Measurements from ENCODE around the gene EPHB3.

- no peak for TF ChIP-seq CTCF (IDR thresholded peaks at IDR 0.05)
- TF ChIP-seq POLR2A (IDR thresholded peaks at IDR 0.05): no peak
These were observed 2.0 kb downstream of the EPHB3 start for GRCh38 chr3:184563561-184563925.
